A673 (cell line): ENCODE results near the gene ZNF503. TPM values are rescaled to one million over a fixed set of nuclear protein-coding genes. Genes with fewer than 3 reads are reported as not detected.

Experiments
- BruUV-seq: library from RNA; stranded (reverse); fragments of 400-500 nt; replicated peaks from 2 replicates; lab custom pipeline; 2021; lab: Mats Ljungman, UMichigan
- CTCF ChIA-PET: fragments of 300-600 bp; sonication (Branson Sonifier 250); formaldehyde crosslinking; loops from one replicate; lab custom pipeline; 2022; ENCODE audit warnings: antibody characterized with exemption; lab: Charles Lee
- POLR2A ChIA-PET: fragments of 300-600 bp; sonication (Branson Sonifier 250); formaldehyde crosslinking; loops from one replicate; lab custom pipeline; 2022; ENCODE audit warnings: antibody characterized with exemption; ENCODE audit not compliant: low non-redundant PET; lab: Charles Lee
- DNase-seq: peaks from one replicate; pipeline ENCODE4 v3.0.0-alpha.2; 2015; ENCODE audit warnings: low spot score
- H3K27ac ChIP-seq: fragments of 200-600 bp; sonication (generic); 2 replicates; pipeline ENCODE4 v1.5.1; 2016; ENCODE audit warnings: mixed run types, low read depth, mild to moderate bottlenecking, mixed read lengths, antibody characterized with exemption, low read length; ENCODE audit not compliant: poor library complexity, severe bottlenecking
- H3K27me3 ChIP-seq: fragments of 200-600 bp; sonication (generic); replicated peaks from 2 replicates; pipeline ENCODE4 v1.6.1; 2017; ENCODE audit warnings: mixed run types, low read depth, mild to moderate bottlenecking, mixed read lengths, antibody characterized with exemption, low read length; ENCODE audit not compliant: insufficient read depth, poor library complexity
- H3K36me3 ChIP-seq: fragments of 200-600 bp; sonication (generic); 2 replicates; pipeline ENCODE4 v1.6.1; 2016; ENCODE audit warnings: mixed run types, mild to moderate bottlenecking, mixed read lengths, antibody characterized with exemption, low read length; ENCODE audit not compliant: insufficient read depth, poor library complexity, severe bottlenecking
- H3K4me1 ChIP-seq: fragments of 200-600 bp; sonication (generic); 2 replicates; pipeline ENCODE4 v1.6.1; 2017; ENCODE audit warnings: mixed run types, mild to moderate bottlenecking, mixed read lengths, antibody characterized with exemption, low read length; ENCODE audit not compliant: insufficient read depth, poor library complexity, severe bottlenecking
- H3K4me3 ChIP-seq: fragments of 200-600 bp; sonication (generic); 2 replicates; pipeline ENCODE4 v1.5.1; 2016; ENCODE audit warnings: low read depth, mixed run types, mild to moderate bottlenecking, mixed read lengths, low read length; ENCODE audit not compliant: poor library complexity, severe bottlenecking
- H3K9me3 ChIP-seq: fragments of 200-600 bp; sonication (generic); 2 replicates; pipeline ENCODE4 v1.6.1; 2016; ENCODE audit warnings: mixed run types, low read depth, mild to moderate bottlenecking, mixed read lengths, antibody characterized with exemption, low read length; ENCODE audit not compliant: poor library complexity, severe bottlenecking
- EZH2 ChIP-seq: fragments of 200-600 bp; sonication (generic); IDR thresholded peaks from 2 replicates; pipeline ENCODE4 v1.6.1; 2017; ENCODE audit warnings: borderline replicate concordance, low read depth, mild to moderate bottlenecking, mixed read lengths, antibody characterized with exemption, low read length; ENCODE audit not compliant: poor library complexity, severe bottlenecking
- intact Hi-C: fragments of 100-400 bp; cut with micrococcal nuclease; formaldehyde crosslinking; loops from one replicate; pipeline ENCODE4 v1.10.0; 2022; ENCODE audit not compliant: unreplicated experiment
- total RNA-seq: library from RNA; stranded (reverse); gene quantifications from 2 replicates; pipeline ENCODE4 v1.2.3, GENCODE V29; 2021
- TF ChIP-seq, protein P1 (sequence below): fragments of 300-800, 200-600 bp; sonication (generic); conservative IDR thresholded peaks from 2 replicates; pipeline ENCODE4 v1.5.1; 2017; ENCODE audit warnings: low read depth, mild to moderate bottlenecking, antibody characterized with exemption, low read length, moderate library complexity, mixed read lengths

Gene ZNF503
- total RNA-seq, 1 experiment from 2014 or later, result 1.2 TPM

- no TSS peak for BruUV-seq
- POLR2A ChIA-PET, result no interaction called here
- Histone ChIP-seq H3K27ac (no peak overlapping the region), H3K27me3 (peaks cover 89% of the 10 kb centered on the region), H3K4me3 (no peak overlapping the region), H3K36me3 (no peaks in the 10 kb centered on the region), H3K9me3 (no peaks in the 10 kb centered on the region), H3K4me1 (no peaks in the 10 kb centered on the region)
- intact Hi-C loops, result no loop called here
- DNase-seq, result no peak
- no peak for TF ChIP-seq EZH2
- TF ChIP-seq, protein P1, sequence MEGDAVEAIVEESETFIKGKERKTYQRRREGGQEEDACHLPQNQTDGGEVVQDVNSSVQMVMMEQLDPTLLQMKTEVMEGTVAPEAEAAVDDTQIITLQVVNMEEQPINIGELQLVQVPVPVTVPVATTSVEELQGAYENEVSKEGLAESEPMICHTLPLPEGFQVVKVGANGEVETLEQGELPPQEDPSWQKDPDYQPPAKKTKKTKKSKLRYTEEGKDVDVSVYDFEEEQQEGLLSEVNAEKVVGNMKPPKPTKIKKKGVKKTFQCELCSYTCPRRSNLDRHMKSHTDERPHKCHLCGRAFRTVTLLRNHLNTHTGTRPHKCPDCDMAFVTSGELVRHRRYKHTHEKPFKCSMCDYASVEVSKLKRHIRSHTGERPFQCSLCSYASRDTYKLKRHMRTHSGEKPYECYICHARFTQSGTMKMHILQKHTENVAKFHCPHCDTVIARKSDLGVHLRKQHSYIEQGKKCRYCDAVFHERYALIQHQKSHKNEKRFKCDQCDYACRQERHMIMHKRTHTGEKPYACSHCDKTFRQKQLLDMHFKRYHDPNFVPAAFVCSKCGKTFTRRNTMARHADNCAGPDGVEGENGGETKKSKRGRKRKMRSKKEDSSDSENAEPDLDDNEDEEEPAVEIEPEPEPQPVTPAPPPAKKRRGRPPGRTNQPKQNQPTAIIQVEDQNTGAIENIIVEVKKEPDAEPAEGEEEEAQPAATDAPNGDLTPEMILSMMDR, result no peak
- CTCF ChIA-PET, result no interaction called here
These were observed 9.3 kb downstream of the ZNF503 start for GRCh38 chr10:75392271-75392670.

DNA sequence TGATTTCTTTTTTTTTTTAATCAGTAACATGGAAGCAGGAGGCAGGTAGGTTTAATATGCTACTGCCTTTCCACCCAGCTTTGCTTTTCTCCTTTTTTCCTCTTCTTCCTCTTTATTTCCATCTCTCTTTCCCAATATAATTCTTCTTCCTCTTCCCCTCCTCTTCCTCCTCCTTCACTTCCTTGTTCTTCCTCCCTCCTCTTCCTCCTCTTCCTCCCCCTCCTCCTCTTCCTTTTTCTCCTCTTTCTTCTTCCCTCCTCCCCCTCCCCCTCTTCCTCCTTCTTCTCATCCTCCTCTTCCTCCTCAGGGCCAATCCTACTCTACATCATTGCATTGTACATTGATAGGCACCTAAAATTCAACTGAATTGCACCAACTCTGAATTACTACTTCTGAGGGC, 11.4 kb downstream of the ZNF503 start:
- H3K27me3 ChIP-seq, result peaks cover 80% of the 10 kb centered on the region
- intact Hi-C loops, result no loop called here
- DNase-seq, result no peak
- H3K36me3 ChIP-seq, result no peaks in the 10 kb centered on the region
- no peaks in the 10 kb centered on the region for H3K4me1 ChIP-seq
- TF ChIP-seq EZH2, result no peak
- TF ChIP-seq, protein P1, result no peak
- POLR2A ChIA-PET, result no interaction called here
- no TSS peak for BruUV-seq
- no peak overlapping the region for H3K4me3 ChIP-seq
- no peaks in the 10 kb centered on the region for H3K9me3 ChIP-seq
- H3K27ac ChIP-seq, result no peak overlapping the region
- CTCF ChIA-PET, result no interaction called here

DNA sequence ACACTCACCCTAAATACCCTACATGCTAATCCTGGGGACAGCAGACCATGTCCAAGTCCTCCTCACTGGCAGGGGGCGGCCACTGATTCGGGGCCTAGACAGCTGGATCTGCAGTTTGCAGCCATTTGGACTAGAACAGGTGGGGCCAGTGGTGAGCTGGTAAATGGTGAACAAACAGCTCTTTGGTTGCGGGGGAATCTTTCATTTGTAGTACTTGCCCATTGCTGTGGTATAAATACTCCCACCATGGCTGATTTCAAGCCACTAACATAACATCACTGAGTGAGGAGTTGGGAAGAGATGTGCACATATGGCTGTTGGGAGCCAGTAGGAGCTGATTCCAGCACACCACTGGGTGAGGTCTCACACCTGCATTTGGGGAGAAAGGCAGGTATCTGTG, 13.5 kb downstream of the ZNF503 start:
- Histone ChIP-seq H3K27me3 (peaks cover 73% of the 10 kb centered on the region), H3K9me3 (no peaks in the 10 kb centered on the region), H3K4me3 (no peak overlapping the region), H3K36me3 (no peaks in the 10 kb centered on the region), H3K27ac (no peak overlapping the region), H3K4me1 (no peaks in the 10 kb centered on the region)
- TF ChIP-seq, protein P1, result no peak
- no peak for TF ChIP-seq EZH2
- intact Hi-C loops, result no loop called here
- POLR2A ChIA-PET, result no interaction called here
- DNase-seq, result no peak
- BruUV-seq, result no TSS peak
- CTCF ChIA-PET, result no interaction called here
